ENCODE measurements around the gene LRRC23.
"Not testable (repeated sequence)": the region's sequence is repeated elsewhere in the genome, so short reads cannot be mapped to it uniquely, and the experiment has no call there.

The LRRC23 gene

GRCh38 chr12:6860942-6861341 is 43.7 kb upstream of the LRRC23 start:
- H3K79me2 ChIP-seq (ENCODE audit: insufficient read depth, low read depth) = no peaks in the 10 kb centered on the region
- H2AFZ ChIP-seq (ENCODE audit: low read depth) = no peak overlapping the region
- no peak for TF ChIP-seq CTCF (conservative IDR thresholded peaks at IDR 0.05; ENCODE audit: low read depth, low read length)
- H3K4me1 ChIP-seq (ENCODE audit: low read depth, poor library complexity, severe bottlenecking) = no peaks in the 10 kb centered on the region
- H3K9ac ChIP-seq = no peak overlapping the region
- no peak overlapping the region for H3K4me2 ChIP-seq
- no peaks in the 10 kb centered on the region for H4K20me1 ChIP-seq (ENCODE audit: insufficient read depth)
- peaks cover 7% of the 10 kb centered on the region; the same call in 1 of the 2 replicates for H3K36me3 ChIP-seq (ENCODE audit: insufficient read depth)
- H3K27me3 ChIP-seq (ENCODE audit: insufficient read depth, low read depth) = no peaks in the 10 kb centered on the region
- H3K4me3 ChIP-seq (IDR thresholded peaks at IDR 0.05; ENCODE audit: insufficient read depth, low read depth, low read length) = no peak overlapping the region
- no peak overlapping the region for H3K27ac ChIP-seq

- Histone ChIP-seq H3K9ac (no peak overlapping the region), H3K27ac (no peak overlapping the region), H3K4me2 (no peak overlapping the region), H4K20me1 (ENCODE audit: insufficient read depth) (no peaks in the 10 kb centered on the region), H3K4me3 (IDR thresholded peaks at IDR 0.05; ENCODE audit: insufficient read depth, low read depth, low read length) (no peak overlapping the region), H3K4me1 (ENCODE audit: low read depth, poor library complexity, severe bottlenecking) (no peaks in the 10 kb centered on the region), H3K36me3 (ENCODE audit: insufficient read depth) (peaks cover 7% of the 10 kb centered on the region; the same call in 1 of the 2 replicates), H3K79me2 (ENCODE audit: insufficient read depth, low read depth) (no peaks in the 10 kb centered on the region), H2AFZ (ENCODE audit: low read depth) (no peak overlapping the region), H3K27me3 (ENCODE audit: insufficient read depth, low read depth) (no peaks in the 10 kb centered on the region)
- no peak for TF ChIP-seq CTCF (conservative IDR thresholded peaks at IDR 0.05; ENCODE audit: low read depth, low read length)
Observed at GRCh38 chr12:6861391-6861790, 43.2 kb upstream of the LRRC23 start.

- Histone ChIP-seq H3K79me2 (ENCODE audit: insufficient read depth, low read depth) (peaks cover 6% of the 10 kb centered on the region), H4K20me1 (ENCODE audit: insufficient read depth) (0 out of 2 replicates have a peak, but pooled peaks cover 2% of the 10 kb centered on the region), H3K36me3 (ENCODE audit: insufficient read depth) (no peaks in the 10 kb centered on the region; the same call in 1 of the 2 replicates), H3K9ac (no peak overlapping the region), H2AFZ (ENCODE audit: low read depth) (no peak overlapping the region), H3K4me2 (no peak overlapping the region), H3K4me1 (ENCODE audit: low read depth, poor library complexity, severe bottlenecking) (peaks cover 7% of the 10 kb centered on the region), H3K4me3 (IDR thresholded peaks at IDR 0.05; ENCODE audit: insufficient read depth, low read depth, low read length) (no peak overlapping the region), H3K27me3 (ENCODE audit: insufficient read depth, low read depth) (no peaks in the 10 kb centered on the region), H3K27ac (no peak overlapping the region)
- TF ChIP-seq CTCF (conservative IDR thresholded peaks at IDR 0.05; ENCODE audit: low read depth, low read length) = no peak
Observed at GRCh38 chr12:6863033-6863432, 41.6 kb upstream of the LRRC23 start.

GRCh38 chr12:6863586-6864321 is 40.9 kb upstream of the LRRC23 start:
- peaks cover 8% of the 10 kb centered on the region for H3K4me1 ChIP-seq (ENCODE audit: low read depth, poor library complexity, severe bottlenecking)
- no peak overlapping the region for H2AFZ ChIP-seq (ENCODE audit: low read depth)
- peaks cover 14% of the 10 kb centered on the region for H3K79me2 ChIP-seq (ENCODE audit: insufficient read depth, low read depth)
- H4K20me1 ChIP-seq (ENCODE audit: insufficient read depth) = peaks cover 8% of the 10 kb centered on the region; the same call in 1 of the 2 replicates
- no peak overlapping the region for H3K4me2 ChIP-seq
- no peak overlapping the region for H3K27ac ChIP-seq
- H3K27me3 ChIP-seq (ENCODE audit: insufficient read depth, low read depth) = no peaks in the 10 kb centered on the region
- no peak for TF ChIP-seq CTCF (conservative IDR thresholded peaks at IDR 0.05; ENCODE audit: low read depth, low read length)
- no peaks in the 10 kb centered on the region; the same call in 1 of the 2 replicates for H3K36me3 ChIP-seq (ENCODE audit: insufficient read depth)
- H3K9ac ChIP-seq = no peak overlapping the region
- no peak overlapping the region for H3K4me3 ChIP-seq (IDR thresholded peaks at IDR 0.05; ENCODE audit: insufficient read depth, low read depth, low read length)

GRCh38 chr12:6865307-6865706 is 39.3 kb upstream of the LRRC23 start:
- H3K36me3 ChIP-seq (ENCODE audit: insufficient read depth); H3K4me3 ChIP-seq (IDR thresholded peaks at IDR 0.05; ENCODE audit: insufficient read depth, low read depth, low read length); H3K4me2 ChIP-seq: not testable (repeated sequence)

More at GRCh38 chr12:6865307-6865706, 39.3 kb upstream of the LRRC23 start:
- not testable (repeated sequence) for H2AFZ ChIP-seq (ENCODE audit: low read depth); H3K9ac ChIP-seq; H3K27ac ChIP-seq; H3K27me3 ChIP-seq (ENCODE audit: insufficient read depth, low read depth)
- Histone ChIP-seq H3K4me1 (ENCODE audit: low read depth, poor library complexity, severe bottlenecking) (peaks cover 21% of the 10 kb centered on the region), H3K79me2 (ENCODE audit: insufficient read depth, low read depth) (peaks cover 25% of the 10 kb centered on the region), H4K20me1 (ENCODE audit: insufficient read depth) (peaks cover 12% of the 10 kb centered on the region; the same call in 1 of the 2 replicates)
